IPS-18a (cell line): ENCODE results near the gene LAPTM5.

ENCODE experiments used
- H3K27ac ChIP-seq: one replicate; pipeline ENCODE4 v1.5.1; 2013; ENCODE audit warnings: low read length
- H3K27me3 ChIP-seq: one replicate; pipeline ENCODE4 v1.6.1; 2013; ENCODE audit warnings: mild to moderate bottlenecking, low read length; ENCODE audit not compliant: control insufficient read depth, insufficient read depth
- H3K36me3 ChIP-seq: one replicate; pipeline ENCODE4 v1.6.1; 2013; ENCODE audit warnings: low read depth, low read length; ENCODE audit not compliant: control insufficient read depth
- H3K4me1 ChIP-seq: one replicate; pipeline ENCODE4 v1.6.1; 2013; ENCODE audit warnings: low read depth, low read length; ENCODE audit not compliant: control insufficient read depth
- H3K4me3 ChIP-seq: one replicate; pipeline ENCODE4 v1.5.1; 2013; ENCODE audit warnings: low read length
- H3K9ac ChIP-seq: one replicate; pipeline ENCODE4 v1.6.1; 2013; ENCODE audit warnings: mild to moderate bottlenecking, low read length, moderate library complexity
- H3K9me3 ChIP-seq: one replicate; pipeline ENCODE4 v1.6.1; 2013; ENCODE audit warnings: low read depth, low read length; ENCODE audit not compliant: control insufficient read depth

Gene LAPTM5, protein sequence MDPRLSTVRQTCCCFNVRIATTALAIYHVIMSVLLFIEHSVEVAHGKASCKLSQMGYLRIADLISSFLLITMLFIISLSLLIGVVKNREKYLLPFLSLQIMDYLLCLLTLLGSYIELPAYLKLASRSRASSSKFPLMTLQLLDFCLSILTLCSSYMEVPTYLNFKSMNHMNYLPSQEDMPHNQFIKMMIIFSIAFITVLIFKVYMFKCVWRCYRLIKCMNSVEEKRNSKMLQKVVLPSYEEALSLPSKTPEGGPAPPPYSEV

GRCh38 chr1:30757352-30758120 is at the start of gene LAPTM5:
Gene LAPTM5 (minus strand): TSS chr1:30757774. CDS start chr1:30757745, 29 bp downstream.
- H3K4me3 ChIP-seq = no peak within 1 kb of the TSS
- H3K9ac ChIP-seq = no peak within 1 kb of the TSS
- H3K36me3 ChIP-seq = no peaks in the 10 kb centered on the region
- H3K9me3 ChIP-seq = no peaks in the 10 kb centered on the region
- H3K4me1 ChIP-seq = peaks cover 6% of the 10 kb centered on the region
- no peak within 1 kb of the TSS for H3K27ac ChIP-seq
- no peaks in the 10 kb centered on the region for H3K27me3 ChIP-seq

DNA sequence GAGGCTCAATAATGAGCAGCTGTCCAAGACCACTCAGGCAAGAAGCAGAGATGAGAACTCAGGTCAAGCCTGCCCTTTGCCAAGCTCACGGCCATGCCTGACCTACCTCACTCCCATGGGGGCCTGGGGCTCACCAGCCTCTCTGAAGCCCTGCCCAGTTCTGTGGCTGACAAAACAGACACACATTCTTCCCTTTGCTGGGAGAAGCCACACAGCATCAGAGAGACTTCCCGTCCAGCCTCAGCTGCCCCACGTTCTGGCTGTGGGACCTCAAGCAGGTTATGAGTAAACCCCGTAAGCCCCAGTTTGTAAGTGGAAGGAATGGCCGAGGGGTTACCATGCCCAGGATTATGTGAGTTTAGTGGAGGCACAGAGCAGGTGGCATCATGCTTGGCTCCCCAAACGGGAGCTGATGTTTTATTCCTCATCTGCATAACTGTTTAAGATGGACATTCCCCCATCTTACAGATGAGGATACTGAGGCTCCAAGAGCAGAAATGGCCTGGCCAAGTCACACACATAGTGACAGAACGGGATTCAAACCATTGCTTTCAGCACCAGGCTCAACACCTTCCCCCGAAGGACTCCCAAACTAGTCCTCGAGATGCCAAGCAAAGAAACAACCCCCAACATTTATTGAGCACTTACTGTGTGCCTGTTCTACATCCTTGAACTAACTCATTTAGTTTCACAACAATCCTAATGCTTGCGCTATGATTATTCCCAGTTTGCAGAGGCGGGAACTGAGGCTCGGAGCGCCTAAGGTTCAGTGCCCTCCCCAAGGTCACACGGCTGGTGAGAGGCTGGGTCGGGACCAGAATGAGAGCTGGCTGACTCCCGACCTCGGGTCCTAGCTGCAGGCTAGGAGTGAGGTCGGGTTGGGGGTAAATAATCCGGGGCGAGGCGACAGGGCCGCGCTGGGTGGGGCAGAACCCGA is 49.1 kb upstream of the LAPTM5 start:
- no peaks in the 10 kb centered on the region for H3K9me3 ChIP-seq
- no peaks in the 10 kb centered on the region for H3K36me3 ChIP-seq
- no peak overlapping the region for H3K4me3 ChIP-seq
- H3K27ac ChIP-seq = no peak overlapping the region
- no peak overlapping the region for H3K9ac ChIP-seq
- peaks cover 13% of the 10 kb centered on the region for H3K27me3 ChIP-seq
- peaks cover 39% of the 10 kb centered on the region for H3K4me1 ChIP-seq

DNA sequence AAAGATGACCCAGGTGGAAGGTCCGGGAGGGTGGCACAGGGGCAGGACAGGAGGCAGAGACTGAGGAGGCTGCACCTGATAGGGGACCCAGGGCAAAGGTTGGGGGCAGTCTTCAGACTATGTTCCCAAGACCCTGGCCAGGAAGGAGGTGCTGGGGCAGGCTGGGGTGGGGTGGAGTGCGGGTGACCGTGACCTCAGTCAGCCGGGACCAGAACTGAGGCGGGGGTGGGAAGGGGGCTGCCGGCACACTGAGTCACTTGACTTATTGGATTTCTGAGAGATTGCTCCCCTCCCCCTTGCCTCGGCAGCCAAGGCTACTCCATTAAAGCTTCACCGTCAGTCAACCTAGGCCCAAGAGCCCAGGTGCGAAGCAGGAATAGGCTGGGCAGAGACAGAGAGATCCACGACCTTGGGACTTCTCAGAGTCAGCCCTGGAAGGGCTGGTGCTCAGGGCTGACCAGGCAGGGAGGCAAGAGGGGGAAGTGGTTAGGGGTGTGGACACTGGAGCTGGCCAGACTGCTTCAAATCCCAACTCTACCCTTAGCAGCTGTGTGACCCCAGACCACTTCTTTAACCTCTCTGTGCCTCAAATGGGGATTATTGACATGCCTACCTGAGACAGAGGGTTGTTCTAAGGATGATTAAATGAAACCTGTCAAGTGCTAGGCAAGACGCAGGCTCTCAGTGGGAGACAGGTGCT is 47.9 kb upstream of the LAPTM5 start:
- no peaks in the 10 kb centered on the region for H3K36me3 ChIP-seq
- H3K4me1 ChIP-seq = peaks cover 39% of the 10 kb centered on the region
- H3K9ac ChIP-seq = no peak overlapping the region
- H3K27ac ChIP-seq = no peak overlapping the region
- peaks cover 13% of the 10 kb centered on the region for H3K27me3 ChIP-seq
- no peak overlapping the region for H3K4me3 ChIP-seq
- no peaks in the 10 kb centered on the region for H3K9me3 ChIP-seq

GRCh38 chr1:30804822-30805221 is 47.2 kb upstream of the LAPTM5 start:
- no peak overlapping the region for H3K27ac ChIP-seq
- no peaks in the 10 kb centered on the region for H3K9me3 ChIP-seq
- peaks cover 13% of the 10 kb centered on the region for H3K27me3 ChIP-seq
- H3K4me3 ChIP-seq = no peak overlapping the region
- no peak overlapping the region for H3K9ac ChIP-seq
- H3K36me3 ChIP-seq = no peaks in the 10 kb centered on the region
- peaks cover 33% of the 10 kb centered on the region for H3K4me1 ChIP-seq

- no peaks in the 10 kb centered on the region for H3K36me3 ChIP-seq
- H3K27ac ChIP-seq = no peak overlapping the region
- H3K9ac ChIP-seq = no peak overlapping the region
- peaks cover 28% of the 10 kb centered on the region for H3K4me1 ChIP-seq
- peaks cover 13% of the 10 kb centered on the region for H3K27me3 ChIP-seq
- no peaks in the 10 kb centered on the region for H3K9me3 ChIP-seq
- H3K4me3 ChIP-seq = no peak overlapping the region
Observed at GRCh38 chr1:30804352-30804751, 46.8 kb upstream of the LAPTM5 start.

DNA sequence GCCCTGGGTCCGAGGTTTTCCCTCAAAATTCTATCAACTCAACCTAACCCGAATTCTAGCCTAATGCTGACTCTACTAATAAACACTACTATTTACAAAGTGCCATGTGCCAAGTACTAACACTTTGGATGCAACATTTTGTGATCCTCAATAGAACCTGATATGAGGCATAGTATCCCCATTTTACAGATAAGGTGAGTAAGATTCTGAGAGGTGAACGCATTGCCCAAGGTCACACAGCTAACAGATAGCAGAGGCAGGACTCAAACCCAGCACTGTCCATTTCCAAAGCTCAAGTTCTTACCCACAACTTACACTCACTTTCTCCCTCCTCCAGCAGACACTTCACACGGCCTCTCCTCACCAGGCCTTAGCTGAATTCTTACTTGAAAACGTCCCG is 46.0 kb upstream of the LAPTM5 start:
- Histone ChIP-seq H3K36me3 (no peaks in the 10 kb centered on the region), H3K9ac (no peak overlapping the region), H3K9me3 (no peaks in the 10 kb centered on the region), H3K4me3 (no peak overlapping the region), H3K4me1 (peaks cover 25% of the 10 kb centered on the region), H3K27ac (no peak overlapping the region), H3K27me3 (peaks cover 13% of the 10 kb centered on the region)

DNA sequence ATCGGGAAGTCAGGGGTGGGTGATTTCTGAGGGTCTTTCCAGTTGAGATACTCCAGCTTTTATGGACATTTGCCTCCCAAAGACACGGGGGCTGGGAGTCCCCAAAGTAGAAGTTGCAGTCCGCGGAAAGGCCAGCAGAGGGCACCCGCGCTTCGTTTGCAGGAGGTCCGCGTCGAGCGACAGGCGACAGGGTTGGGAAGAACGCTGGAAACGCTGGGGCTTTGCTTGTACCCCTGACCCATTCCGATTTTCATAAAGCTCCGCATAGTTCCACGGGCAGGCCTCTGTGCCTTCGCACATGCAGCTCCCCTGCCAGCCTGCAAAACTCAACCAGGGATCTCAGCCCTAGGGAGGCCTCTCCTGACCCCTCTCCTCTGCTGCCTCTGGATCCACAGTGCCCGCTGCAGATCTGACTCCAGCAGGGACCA is 44.2 kb upstream of the LAPTM5 start:
- no peaks in the 10 kb centered on the region for H3K9me3 ChIP-seq
- peak overlapping the region; percentile 8 for H3K4me3 ChIP-seq
- no peak overlapping the region for H3K9ac ChIP-seq
- H3K36me3 ChIP-seq = no peaks in the 10 kb centered on the region
- no peak overlapping the region for H3K27ac ChIP-seq
- peaks cover 21% of the 10 kb centered on the region for H3K4me1 ChIP-seq
- H3K27me3 ChIP-seq = peaks cover 12% of the 10 kb centered on the region

GRCh38 chr1:30799233-30799511 is 41.6 kb upstream of the LAPTM5 start:
- no peak overlapping the region for H3K4me3 ChIP-seq

GRCh38 chr1:30798389-30799232 is 41.0 kb upstream of the LAPTM5 start:
- Histone ChIP-seq H3K9ac (no peak overlapping the region), H3K27me3 (no peaks in the 10 kb centered on the region), H3K27ac (no peak overlapping the region), H3K9me3 (no peaks in the 10 kb centered on the region), H3K36me3 (no peaks in the 10 kb centered on the region), H3K4me1 (no peaks in the 10 kb centered on the region), H3K4me3 (no peak overlapping the region)

More at GRCh38 chr1:30799233-30799511, 41.6 kb upstream of the LAPTM5 start:
- Histone ChIP-seq H3K27ac (no peak overlapping the region), H3K9me3 (no peaks in the 10 kb centered on the region), H3K4me1 (peaks cover 4% of the 10 kb centered on the region), H3K9ac (no peak overlapping the region), H3K36me3 (no peaks in the 10 kb centered on the region), H3K27me3 (no peaks in the 10 kb centered on the region)

- Histone ChIP-seq H3K9me3 (no peaks in the 10 kb centered on the region), H3K4me1 (no peaks in the 10 kb centered on the region), H3K4me3 (no peak overlapping the region), H3K36me3 (no peaks in the 10 kb centered on the region), H3K9ac (no peak overlapping the region), H3K27ac (no peak overlapping the region), H3K27me3 (no peaks in the 10 kb centered on the region)
Observed at GRCh38 chr1:30795026-30795425, 37.5 kb upstream of the LAPTM5 start.
